Measurements from ENCODE around the gene ALDH1A3.

DNA sequence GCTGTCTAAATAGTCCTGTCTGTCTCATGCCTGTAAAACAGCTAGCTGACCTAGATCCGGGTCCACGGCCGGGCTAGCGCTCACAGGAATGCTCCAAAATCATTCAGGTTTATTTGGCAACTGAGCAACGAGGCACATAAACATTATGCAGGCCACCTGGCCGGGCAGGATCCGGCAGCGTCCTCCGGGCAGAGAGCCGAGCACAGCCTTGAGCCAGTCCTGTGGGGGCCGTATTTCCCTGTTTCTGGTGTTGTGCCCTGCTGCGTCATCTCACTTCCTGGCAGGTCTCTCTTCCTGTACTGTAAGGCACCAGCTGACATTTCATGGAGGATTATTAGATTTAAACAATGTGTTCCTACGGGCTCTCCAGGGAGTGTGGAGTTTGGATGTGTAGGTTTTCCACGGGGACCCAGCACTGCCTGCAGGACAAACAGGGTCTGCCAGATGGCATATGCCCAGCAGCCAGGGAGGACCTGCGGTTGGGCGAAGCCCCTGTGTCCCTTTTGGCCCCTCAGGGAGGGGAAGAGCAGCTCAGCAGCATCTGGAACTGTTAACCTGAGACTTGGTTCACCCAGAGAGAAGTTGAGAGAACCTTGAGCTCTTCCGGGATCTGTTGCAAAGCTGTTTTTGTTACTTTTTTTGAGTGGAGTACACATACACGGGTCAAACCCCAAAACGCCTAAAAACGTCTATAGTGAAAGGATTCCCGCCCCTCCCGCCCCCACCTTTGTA, 23.0 kb downstream of the ALDH1A3 start:
- TF ChIP-seq CTCF (IDR thresholded peaks at IDR 0.05; ENCODE audit: insufficient read depth, low read length) (no peak), POLR2AphosphoS5 (IDR thresholded peaks at IDR 0.05; ENCODE audit: low read depth) (no peak), GABPA (IDR thresholded peaks at IDR 0.05; ENCODE audit: low read depth) (no peak)
- TF ChIP-seq, protein P1, sequence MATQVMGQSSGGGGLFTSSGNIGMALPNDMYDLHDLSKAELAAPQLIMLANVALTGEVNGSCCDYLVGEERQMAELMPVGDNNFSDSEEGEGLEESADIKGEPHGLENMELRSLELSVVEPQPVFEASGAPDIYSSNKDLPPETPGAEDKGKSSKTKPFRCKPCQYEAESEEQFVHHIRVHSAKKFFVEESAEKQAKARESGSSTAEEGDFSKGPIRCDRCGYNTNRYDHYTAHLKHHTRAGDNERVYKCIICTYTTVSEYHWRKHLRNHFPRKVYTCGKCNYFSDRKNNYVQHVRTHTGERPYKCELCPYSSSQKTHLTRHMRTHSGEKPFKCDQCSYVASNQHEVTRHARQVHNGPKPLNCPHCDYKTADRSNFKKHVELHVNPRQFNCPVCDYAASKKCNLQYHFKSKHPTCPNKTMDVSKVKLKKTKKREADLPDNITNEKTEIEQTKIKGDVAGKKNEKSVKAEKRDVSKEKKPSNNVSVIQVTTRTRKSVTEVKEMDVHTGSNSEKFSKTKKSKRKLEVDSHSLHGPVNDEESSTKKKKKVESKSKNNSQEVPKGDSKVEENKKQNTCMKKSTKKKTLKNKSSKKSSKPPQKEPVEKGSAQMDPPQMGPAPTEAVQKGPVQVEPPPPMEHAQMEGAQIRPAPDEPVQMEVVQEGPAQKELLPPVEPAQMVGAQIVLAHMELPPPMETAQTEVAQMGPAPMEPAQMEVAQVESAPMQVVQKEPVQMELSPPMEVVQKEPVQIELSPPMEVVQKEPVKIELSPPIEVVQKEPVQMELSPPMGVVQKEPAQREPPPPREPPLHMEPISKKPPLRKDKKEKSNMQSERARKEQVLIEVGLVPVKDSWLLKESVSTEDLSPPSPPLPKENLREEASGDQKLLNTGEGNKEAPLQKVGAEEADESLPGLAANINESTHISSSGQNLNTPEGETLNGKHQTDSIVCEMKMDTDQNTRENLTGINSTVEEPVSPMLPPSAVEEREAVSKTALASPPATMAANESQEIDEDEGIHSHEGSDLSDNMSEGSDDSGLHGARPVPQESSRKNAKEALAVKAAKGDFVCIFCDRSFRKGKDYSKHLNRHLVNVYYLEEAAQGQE (IDR thresholded peaks at IDR 0.05; ENCODE audit: insufficient replicate concordance, low read depth) = no peak

Data from HL-60 (cell line).